Prostate gland (tissue), 2 donors: ENCODE results near the gene STARD8.

ENCODE experiments used
- POLR2A ChIP-seq: fragments of 450-650 bp; IDR thresholded peaks from one replicate; pipeline ENCODE4 v1.6.1; 2016; ENCODE audit warnings: antibody characterized with exemption, mild to moderate bottlenecking
- POLR2AphosphoS5 ChIP-seq: sonication (generic); formaldehyde crosslinking; IDR thresholded peaks from one replicate; pipeline ENCODE4 v1.6.1; 2017; ENCODE audit warnings: antibody characterized with exemption
- TF ChIP-seq, protein P1 (sequence below), 4 experiments: fragments of 200-600 bp in 2 of 4; fragments of 450-650 bp in 2 of 4; sonication (generic) in 2 of 4; IDR thresholded peaks; 1 replicate in 3 of 4; 2 replicates in 1 of 4; pipeline ENCODE4 v1.5.1; 2016 to 2019; ENCODE audit warnings: antibody characterized with exemption in 4 of 4, mild to moderate bottlenecking in 2 of 4, moderate library complexity in 2 of 4

DNA sequence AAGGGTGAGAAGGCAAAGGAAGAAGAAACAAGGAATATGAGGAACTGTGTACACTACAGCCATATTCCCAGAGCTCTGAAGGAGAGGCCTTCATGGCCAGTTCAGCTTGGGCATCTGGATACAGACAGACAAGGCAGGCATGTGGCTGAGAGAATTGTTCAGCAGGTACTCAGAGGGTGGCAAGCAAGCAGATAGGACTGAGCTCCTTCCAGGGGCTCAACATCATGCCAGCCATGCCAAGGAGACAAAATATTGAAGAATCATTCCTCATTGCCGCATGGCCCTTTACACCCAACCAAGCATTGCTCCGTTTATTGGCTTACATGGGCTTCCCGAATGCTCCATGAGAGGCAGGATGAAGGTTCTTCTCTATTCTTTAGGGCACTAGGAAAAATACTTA lies 102.8 kb downstream of the STARD8 start:
- TF ChIP-seq, protein P1, sequence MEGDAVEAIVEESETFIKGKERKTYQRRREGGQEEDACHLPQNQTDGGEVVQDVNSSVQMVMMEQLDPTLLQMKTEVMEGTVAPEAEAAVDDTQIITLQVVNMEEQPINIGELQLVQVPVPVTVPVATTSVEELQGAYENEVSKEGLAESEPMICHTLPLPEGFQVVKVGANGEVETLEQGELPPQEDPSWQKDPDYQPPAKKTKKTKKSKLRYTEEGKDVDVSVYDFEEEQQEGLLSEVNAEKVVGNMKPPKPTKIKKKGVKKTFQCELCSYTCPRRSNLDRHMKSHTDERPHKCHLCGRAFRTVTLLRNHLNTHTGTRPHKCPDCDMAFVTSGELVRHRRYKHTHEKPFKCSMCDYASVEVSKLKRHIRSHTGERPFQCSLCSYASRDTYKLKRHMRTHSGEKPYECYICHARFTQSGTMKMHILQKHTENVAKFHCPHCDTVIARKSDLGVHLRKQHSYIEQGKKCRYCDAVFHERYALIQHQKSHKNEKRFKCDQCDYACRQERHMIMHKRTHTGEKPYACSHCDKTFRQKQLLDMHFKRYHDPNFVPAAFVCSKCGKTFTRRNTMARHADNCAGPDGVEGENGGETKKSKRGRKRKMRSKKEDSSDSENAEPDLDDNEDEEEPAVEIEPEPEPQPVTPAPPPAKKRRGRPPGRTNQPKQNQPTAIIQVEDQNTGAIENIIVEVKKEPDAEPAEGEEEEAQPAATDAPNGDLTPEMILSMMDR (IDR thresholded peaks at IDR 0.05) = no peak
- TF ChIP-seq POLR2AphosphoS5 = no peak
- no peak for TF ChIP-seq POLR2A
